HG02571 (cell line): Measurements from ENCODE around the gene TEAD4.
A peak's percentile ranks its signal among the peaks of the same experiment; 100 is the strongest.

Experiments used
- ATAC-seq: cut with Tn5 transposase; IDR thresholded peaks from one replicate; pipeline ENCODE4 v1.9.1; 2021; ENCODE audit warnings: mild to moderate bottlenecking, moderate library complexity; ENCODE audit not compliant: unreplicated experiment

Gene TEAD4

DNA sequence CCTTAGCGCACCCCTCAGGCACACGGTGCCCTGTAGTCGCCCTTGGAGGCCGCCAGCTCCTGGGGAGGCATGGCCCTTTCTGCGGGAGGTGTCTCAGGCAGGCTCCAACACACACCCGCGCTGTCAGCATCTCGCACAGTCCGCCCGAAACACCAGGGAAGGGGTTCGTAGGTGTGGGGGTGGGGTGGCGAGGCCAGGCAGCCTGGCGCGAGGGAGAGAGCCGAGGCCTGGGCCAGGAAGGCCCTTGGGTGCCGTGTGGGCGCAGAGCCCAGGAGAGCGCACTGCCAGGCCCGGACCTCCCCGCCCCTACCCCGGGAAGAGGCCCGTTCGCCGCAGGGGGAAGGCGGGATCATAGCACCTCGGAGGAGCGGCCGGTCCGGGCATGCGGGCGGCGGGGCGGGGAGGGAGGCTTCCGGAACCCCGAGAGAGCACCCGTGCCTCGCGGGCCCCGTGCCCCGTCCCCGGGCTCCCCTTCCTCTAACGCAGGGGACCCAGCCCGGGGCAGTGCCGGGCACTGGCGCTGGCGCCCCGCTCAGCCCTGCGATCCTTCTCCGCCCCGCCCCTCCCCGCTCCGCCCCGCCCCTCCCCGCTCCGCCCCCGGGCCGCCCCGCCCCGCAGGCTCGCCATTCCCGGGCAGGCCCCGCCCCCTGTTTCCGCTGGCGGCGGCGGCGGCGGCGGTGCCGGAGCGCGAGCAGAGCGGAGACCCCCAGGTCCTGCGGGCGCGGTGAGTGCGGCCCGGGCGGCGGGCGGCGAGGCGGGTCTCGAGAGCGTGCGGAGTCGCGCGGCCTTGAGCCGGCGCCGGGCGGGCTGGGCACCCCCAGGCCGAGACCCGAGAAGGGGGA, 117.8 kb downstream of the TEAD4 start, which contains the start of gene TSPAN9:
TSPAN9 (plus strand) TSS at position 650 of the 842 bp plus-strand sequence. CDS start 123,815 bp downstream, outside the sequence.
- peak; percentile 74 for ATAC-seq

DNA sequence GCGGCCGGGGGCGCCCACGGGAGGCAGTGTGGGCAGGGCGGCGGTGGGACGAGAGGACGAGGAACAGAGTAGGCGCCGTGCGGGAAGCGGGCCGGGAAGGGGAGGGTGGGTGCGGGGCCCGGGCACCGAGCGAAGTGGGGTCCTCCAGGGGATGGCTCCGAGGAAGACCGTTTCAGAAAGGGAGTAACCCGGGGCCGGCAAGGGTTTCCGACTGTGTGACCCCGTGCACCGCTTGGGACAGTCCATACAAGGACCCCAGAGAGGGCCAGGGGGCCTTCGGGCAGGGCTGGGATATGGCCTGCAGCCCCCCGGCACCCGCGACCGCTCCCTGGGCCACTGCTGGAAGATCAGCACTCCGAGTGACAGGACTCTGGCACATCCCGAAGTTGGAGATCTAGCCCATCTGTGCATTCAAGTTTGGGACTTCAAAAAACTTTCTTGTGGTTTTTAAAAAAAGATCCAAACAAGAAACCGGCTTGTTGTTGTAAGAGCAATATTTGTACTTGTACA, 118.4 kb downstream of the TEAD4 start:
- no peak for ATAC-seq

GRCh38 chr12:3078086-3078820, 119.1 kb downstream of the TEAD4 start:
- no peak for ATAC-seq

DNA sequence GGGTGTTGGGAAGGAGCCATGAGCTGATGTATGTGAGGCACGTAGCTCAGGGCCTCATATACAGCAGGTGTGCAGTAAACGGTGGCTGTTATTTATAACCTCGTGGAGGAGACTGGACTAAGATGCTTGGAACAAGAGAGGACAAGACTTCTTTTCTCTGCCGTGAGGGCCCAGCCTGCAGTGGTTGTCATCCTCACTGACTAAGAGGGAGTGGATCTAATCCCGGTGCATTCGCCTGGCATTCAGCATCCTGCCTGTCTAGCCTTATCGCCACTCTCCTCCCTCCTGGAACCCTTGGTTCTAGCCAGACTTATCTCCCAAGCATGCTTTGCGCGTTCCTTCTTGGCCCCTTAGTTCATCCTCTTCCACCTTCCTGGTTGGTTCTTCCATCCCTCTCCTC, 121.9 kb downstream of the TEAD4 start:
- ATAC-seq, result no peak

GRCh38 chr12:3081886-3082285, 122.7 kb downstream of the TEAD4 start:
- ATAC-seq, result no peak

DNA sequence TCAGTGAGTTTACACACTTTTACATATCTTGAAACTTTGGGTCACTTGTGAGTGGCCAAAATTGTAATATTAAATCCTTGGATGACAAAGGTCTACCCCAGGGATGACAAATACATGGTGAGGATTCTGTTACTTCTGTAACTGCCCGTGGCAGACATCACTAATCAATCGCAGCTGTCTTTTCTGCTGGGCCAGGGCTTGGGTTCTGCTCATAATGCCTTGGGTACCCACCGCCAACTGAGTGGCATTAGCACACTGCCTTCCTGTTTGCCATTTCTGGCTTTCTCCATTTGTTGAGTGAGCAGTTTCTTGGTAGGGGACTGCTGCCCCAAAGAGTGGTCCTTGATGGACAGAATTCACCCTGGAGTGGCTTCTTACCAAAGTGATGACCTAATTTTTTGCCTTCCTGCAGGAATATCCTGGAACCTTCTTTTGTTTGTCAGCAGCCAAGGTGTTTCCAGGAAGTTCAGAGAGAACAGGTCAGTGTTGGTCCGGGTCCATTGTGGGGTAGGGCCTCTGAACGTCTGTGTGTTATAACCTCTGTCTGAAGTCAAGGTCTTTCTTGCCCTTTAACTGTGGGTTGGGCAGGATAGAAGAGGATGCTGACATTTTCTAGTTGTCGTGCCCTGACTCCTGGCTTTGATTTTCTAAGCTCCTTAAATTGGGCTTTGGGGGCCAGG, 124.2 kb downstream of the TEAD4 start:
- ATAC-seq, result no peak

- ATAC-seq, result no peak
Observed at GRCh38 chr12:3083921-3084347, 124.7 kb downstream of the TEAD4 start.

DNA sequence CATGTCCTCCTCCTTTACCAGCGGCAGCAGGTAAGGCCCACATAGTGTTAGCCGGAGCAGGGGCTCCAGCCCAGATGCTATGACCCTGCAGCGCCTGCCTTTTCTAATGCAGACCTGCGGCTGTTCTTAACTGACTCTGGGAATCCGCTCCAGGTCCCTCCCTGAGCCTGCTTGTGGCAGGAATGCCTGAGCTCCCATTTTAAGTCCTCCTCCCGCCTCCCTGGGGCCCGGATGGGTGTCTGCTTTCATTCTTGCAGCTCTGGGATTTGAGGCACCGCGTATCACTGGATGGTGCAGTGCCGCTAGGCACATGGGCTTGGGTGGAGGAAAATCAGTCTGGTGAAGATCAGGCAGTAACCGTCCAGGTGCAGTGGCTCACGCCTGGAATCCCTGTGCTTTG, 125.5 kb downstream of the TEAD4 start:
- ATAC-seq, result no peak

DNA sequence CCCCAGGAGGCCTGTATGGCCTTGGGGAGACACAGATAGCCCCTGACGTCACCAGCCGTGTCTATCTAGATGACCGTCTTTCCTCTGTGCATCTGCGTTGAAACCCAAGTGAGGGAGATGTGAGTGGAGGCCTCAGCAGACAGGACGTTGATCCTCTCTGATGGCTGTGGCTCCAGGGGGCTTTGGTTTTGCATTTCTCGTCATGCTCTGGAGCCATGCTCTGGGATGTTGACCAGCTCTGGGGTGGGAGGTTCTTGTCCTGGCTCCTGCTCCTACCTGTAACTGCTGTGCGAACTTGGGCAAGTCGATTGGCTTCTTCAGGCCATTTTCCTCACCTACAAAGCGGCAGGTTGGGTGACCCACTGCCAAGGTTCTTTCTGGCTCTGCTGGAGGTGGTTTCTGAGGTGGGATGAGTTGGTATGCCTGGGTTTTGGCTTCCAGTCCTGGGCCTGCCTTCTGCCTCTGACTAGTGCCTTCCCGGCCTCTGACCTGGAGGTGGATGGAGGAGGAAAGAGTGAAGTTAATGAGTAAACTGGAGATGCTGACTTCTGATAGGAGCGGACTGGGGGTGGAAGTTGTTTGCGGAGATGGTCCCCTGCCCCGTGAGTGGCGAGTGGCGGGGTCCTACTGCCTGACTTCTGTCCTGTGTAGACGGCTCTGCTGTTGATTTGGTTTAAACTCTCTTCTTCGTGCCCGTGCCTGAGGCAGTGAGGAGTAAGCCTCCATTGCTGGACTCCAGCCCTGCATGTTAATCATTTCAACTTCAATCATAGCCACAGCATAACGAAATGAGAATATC, 126.3 kb downstream of the TEAD4 start:
- ATAC-seq, result no peak

GRCh38 chr12:3086211-3086610, 127.0 kb downstream of the TEAD4 start:
- ATAC-seq, result no peak

DNA sequence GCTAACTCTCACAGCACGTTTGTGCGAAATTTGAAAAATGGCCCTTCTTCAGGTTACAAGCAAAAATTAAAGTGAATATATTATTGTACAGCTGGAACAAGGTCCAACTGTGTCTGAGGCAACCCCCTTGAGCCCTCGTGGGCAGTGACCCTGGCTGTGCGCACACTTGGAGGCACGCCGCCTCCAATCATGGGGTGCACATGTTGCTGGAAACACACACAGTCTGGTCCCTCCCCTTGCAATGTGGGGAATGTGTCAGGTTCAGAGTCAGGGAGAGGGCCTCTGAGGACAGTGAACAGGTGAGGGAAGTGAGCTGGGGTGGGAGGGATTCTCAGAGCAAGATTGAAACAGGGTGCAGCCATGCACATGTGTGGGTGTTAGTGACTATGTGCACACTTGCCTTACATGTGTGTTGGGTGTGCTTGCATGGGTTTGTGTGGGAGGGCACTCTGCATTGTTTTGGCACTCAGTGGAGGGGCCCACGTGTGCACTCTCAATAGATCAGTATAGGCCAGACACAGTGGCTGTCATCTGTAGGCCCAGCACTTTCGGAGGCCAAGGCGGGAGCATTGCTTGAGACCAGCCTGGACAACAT, 127.6 kb downstream of the TEAD4 start:
- ATAC-seq, result no peak

- ATAC-seq, result no peak
Observed at GRCh38 chr12:3087758-3088650, 128.8 kb downstream of the TEAD4 start.

GRCh38 chr12:3089588-3089987, 130.4 kb downstream of the TEAD4 start:
- ATAC-seq, result no peak
